ENCODE data around the gene ARRDC5. TPM values are rescaled to one million over a fixed set of nuclear protein-coding genes. Genes with fewer than 3 reads are reported as not detected.

Gene ARRDC5
- polyA plus RNA-seq, 1 donor from 2014 or later = not detected

GRCh38 chr19:4868286-4868834 lies 34.3 kb downstream of the ARRDC5 start:
- no peak for TF ChIP-seq MXI1 (conservative IDR thresholded peaks at IDR 0.05; ENCODE audit: poor library complexity, severe bottlenecking)
- no peak for TF ChIP-seq CTCF (IDR thresholded peaks at IDR 0.05; ENCODE audit: poor library complexity, severe bottlenecking)
- TF ChIP-seq SMC3 (conservative IDR thresholded peaks at IDR 0.05; ENCODE audit: poor library complexity) = no peak
- TF ChIP-seq REST (IDR thresholded peaks at IDR 0.05; ENCODE audit: borderline replicate concordance) = no peak
- TF ChIP-seq RAD21 (conservative IDR thresholded peaks at IDR 0.05) = no peak
- no peak for TF ChIP-seq TAF1 (IDR thresholded peaks at IDR 0.05; ENCODE audit: low read depth)
- Histone ChIP-seq H2AFZ (ENCODE audit: low read depth, low read length) (no peak overlapping the region), H4K20me1 (ENCODE audit: insufficient read depth) (no peaks in the 10 kb centered on the region), H3K4me2 (ENCODE audit: low read length) (no peak overlapping the region), H3K27ac (ENCODE audit: low read length) (no peak overlapping the region), H3K9me3 (ENCODE audit: low read length) (no peaks in the 10 kb centered on the region), H3K79me2 (replicated peaks; ENCODE audit: insufficient read depth, low read length) (no peaks in the 10 kb centered on the region), H3K36me3 (ENCODE audit: insufficient read depth, low read length) (no peaks in the 10 kb centered on the region), H3F3A (ENCODE audit: insufficient read depth, low read length, poor library complexity, severe bottlenecking) (no peaks in the 10 kb centered on the region), H3K9ac (ENCODE audit: low read length) (no peak overlapping the region), H3K4me3 (ENCODE audit: low read length) (no peak overlapping the region), H3K9me2 (ENCODE audit: insufficient read depth, low read length) (no peaks in the 10 kb centered on the region), H3K27me3 (ENCODE audit: insufficient read depth, low read depth, low read length) (no peaks in the 10 kb centered on the region)

- Histone ChIP-seq H2AFZ (ENCODE audit: low read depth, low read length) (no peak within 1 kb of the TSS), H3K9me3 (ENCODE audit: low read length) (no peaks in the 10 kb centered on the region), H3K36me3 (ENCODE audit: insufficient read depth, low read length) (no peaks in the 10 kb centered on the region), H3K9ac (ENCODE audit: low read length) (peak within 1 kb of the TSS; percentile 39), H4K20me1 (ENCODE audit: insufficient read depth) (no peaks in the 10 kb centered on the region), H3K79me2 (replicated peaks; ENCODE audit: insufficient read depth, low read length) (no peaks in the 10 kb centered on the region), H3K9me2 (ENCODE audit: insufficient read depth, low read length) (no peaks in the 10 kb centered on the region), H3K4me3 (ENCODE audit: low read length) (peak within 1 kb of the TSS; percentile 66), H3K4me2 (ENCODE audit: low read length) (peak within 1 kb of the TSS; percentile 4), H3K27me3 (ENCODE audit: insufficient read depth, low read depth, low read length) (no peaks in the 10 kb centered on the region), H3F3A (ENCODE audit: insufficient read depth, low read length, poor library complexity, severe bottlenecking) (no peaks in the 10 kb centered on the region), H3K27ac (ENCODE audit: low read length) (no peak within 1 kb of the TSS)
- no peak for TF ChIP-seq EZH2 (IDR thresholded peaks at IDR 0.05; ENCODE audit: borderline replicate concordance, insufficient read depth, low read length, poor library complexity, severe bottlenecking)
- TF ChIP-seq MXI1 (conservative IDR thresholded peaks at IDR 0.05; ENCODE audit: poor library complexity, severe bottlenecking) = no peak
- TF ChIP-seq EP300 (conservative IDR thresholded peaks at IDR 0.05; ENCODE audit: poor library complexity, severe bottlenecking) = no peak
- TF ChIP-seq REST (IDR thresholded peaks at IDR 0.05; ENCODE audit: borderline replicate concordance) = no peak
- no peak for TF ChIP-seq TAF1 (IDR thresholded peaks at IDR 0.05; ENCODE audit: low read depth)
- no peak for TF ChIP-seq RAD21 (conservative IDR thresholded peaks at IDR 0.05)
These were observed 35.0 kb downstream of the ARRDC5 start, which contains the start of gene PLIN3 for GRCh38 chr19:4867534-4868285. PLIN3 (minus strand) TSS chr19:4867667; CDS start chr19:4861394, 6,273 bp downstream.
